GM18519 (cell line): Measurements from ENCODE around the gene WRAP53.

Experiments used
- ATAC-seq: cut with Tn5 transposase; IDR thresholded peaks from one replicate; pipeline ENCODE4 v1.9.1; 2021; ENCODE audit warnings: mild to moderate bottlenecking, moderate library complexity; ENCODE audit not compliant: unreplicated experiment, low FRiP score

WRAP53 gene

DNA sequence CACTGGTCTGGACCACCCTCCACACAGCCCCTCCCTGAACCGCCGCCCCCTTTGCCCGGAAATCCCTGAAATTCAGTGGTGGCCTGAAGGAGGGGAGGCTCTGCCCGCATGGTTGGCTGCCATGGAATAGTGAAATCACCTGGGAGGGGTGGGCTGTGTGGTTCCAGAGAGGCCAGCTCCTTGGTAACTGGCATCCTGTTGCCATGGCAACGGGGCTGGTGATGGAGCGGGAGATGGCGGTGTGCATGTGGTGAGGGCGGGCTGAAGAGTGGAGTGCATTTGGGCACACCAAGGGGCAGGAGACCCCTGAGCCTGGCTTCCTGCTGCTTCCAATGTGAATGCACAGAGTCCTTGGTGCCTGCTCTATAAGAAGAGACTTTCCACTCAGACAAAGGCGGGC lies 19.2 kb downstream of the WRAP53 start:
- ATAC-seq: no peak

DNA sequence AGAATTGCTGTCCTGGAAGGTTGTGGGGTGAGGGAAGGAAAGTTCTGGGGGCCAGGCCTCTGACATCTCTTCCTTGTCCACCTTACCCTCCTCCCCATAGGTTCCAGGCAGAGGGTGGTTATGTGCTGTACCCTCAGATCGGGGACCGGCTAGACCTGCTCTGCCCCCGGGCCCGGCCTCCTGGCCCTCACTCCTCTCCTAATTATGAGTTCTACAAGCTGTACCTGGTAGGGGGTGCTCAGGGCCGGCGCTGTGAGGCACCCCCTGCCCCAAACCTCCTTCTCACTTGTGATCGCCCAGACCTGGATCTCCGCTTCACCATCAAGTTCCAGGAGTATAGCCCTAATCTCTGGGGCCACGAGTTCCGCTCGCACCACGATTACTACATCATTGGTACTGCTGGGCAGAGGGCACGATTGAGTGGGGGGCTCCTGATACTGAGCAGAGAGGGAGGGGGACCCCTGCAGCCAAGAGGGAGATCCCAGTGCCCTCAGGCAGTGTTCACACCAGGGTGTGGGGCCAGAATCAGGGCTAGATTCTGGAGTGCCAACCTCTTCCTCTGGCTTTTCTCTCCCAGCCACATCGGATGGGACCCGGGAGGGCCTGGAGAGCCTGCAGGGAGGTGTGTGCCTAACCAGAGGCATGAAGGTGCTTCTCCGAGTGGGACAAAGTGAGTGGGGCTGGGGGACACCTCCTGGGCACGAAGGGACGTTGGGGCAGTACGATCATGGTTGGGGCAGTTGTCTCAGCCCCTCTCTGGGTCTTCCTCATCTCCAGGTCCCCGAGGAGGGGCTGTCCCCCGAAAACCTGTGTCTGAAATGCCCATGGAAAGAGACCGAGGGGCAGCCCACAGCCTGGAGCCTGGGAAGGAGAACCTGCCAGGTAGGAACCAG lies 19.8 kb downstream of the WRAP53 start:
- no peak for ATAC-seq

DNA sequence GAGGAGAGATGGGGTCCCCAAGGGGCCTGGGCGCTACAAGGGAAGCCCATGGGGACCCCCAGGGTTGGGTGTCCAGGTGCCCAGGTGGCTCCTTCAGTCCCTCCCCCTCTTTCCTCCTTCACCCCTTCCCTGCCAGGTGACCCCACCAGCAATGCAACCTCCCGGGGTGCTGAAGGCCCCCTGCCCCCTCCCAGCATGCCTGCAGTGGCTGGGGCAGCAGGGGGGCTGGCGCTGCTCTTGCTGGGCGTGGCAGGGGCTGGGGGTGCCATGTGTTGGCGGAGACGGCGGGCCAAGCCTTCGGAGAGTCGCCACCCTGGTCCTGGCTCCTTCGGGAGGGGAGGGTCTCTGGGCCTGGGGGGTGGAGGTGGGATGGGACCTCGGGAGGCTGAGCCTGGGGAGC lies 20.8 kb downstream of the WRAP53 start:
- no peak for ATAC-seq

DNA sequence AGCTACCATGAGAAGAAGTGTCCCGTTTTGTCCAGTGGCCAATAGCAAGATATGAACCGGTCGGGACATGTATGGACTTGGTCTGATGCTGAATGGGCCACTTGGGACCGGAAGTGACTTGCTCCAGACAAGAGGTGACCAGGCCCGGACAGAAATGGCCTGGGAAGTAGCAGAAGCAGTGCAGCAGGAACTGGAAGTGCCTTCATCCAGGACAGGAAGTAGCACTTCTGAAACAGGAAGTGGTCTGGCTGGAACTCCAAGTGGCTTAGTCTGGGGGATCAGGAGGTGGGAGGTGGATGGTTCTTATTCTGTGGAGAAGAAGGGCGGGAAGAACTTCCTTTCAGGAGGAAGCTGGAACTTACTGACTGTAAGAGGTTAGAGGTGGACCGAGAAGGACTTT lies 22.0 kb downstream of the WRAP53 start:
- no peak for ATAC-seq

DNA sequence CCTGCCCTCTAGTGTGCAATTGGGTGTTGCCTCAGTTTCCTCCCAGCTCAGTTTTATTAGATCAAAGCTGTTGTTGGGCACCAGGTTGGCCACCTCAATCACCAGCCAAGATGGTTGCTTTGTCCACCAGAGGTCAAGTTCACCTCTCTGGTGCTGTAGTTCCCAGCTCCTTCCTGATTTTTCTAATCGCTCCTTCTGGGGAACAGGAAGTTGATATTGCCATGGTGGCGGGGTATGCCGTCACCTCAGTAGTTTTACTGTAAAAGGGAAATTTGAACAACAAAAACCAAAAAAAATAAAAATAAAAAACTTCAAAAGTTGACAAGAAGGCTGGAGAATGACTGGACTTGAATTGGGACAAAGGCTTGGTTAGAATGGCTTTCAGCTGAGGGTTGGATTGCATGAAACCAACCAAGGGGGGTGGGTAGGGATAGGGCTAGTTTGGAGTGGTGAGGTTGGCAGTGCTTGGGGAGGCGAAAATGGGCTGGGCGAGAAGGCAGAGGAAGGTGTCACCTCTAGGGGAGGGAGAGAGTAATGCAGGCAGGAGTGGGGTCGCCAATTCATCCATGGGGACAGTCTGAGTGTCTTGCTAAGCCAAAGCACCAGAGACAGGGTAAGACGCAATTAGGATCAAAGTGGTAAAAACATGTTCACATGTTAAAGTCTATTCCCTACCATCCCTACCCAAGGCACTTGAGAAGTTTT lies 22.9 kb downstream of the WRAP53 start:
- ATAC-seq: no peak

DNA sequence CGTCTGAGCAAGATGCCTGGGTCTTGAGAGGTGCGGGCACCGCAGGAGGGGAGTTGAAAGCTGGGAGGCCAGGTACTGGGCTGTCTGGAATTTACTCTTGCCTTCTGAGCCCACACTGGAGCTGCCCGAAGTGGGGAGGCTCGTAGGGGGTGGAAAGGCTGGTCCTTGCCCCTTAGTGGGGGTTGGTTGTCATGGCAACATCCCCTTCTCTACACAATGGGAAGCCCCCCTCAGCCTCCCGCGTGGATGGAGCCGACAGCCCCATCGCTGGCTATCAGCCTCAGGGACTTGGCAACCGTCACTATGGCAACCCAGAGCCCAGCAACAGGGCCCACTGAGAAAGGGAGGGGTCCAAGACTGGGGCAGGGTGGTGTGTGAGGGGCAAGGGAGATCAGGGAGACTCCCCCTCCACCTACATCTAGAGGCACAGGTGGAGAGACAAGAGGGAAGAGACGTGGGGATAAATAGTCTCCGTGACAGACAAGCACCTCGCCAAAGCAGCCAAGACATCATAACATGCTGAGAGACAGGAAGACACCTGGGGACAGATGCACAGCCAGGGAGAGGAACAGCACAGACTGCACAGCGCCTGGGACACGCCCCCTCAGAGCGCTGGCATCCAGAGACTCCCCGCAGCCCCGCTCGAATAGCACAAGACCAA lies 24.0 kb downstream of the WRAP53 start:
- ATAC-seq: no peak

DNA sequence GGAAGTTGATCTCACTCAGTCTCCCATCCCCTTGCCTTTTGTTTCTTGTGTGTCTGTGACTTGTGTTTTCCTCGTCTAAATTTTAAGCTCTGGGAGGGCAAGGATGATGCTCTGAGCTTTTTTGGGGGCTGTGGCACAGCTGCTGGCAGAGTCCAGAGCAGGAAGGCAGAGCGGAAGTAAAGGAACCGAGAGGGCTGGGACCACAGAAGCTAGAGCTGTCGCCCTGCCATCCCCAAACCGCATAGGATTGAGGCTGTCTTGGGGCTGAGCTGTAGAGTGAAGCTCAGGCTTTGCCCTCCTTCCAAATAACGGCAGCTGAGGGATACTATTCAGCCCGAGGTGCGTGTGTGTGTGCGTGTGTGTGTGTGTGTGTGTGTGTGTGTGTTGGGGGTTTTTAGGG lies 25.5 kb downstream of the WRAP53 start:
- ATAC-seq: no peak

DNA sequence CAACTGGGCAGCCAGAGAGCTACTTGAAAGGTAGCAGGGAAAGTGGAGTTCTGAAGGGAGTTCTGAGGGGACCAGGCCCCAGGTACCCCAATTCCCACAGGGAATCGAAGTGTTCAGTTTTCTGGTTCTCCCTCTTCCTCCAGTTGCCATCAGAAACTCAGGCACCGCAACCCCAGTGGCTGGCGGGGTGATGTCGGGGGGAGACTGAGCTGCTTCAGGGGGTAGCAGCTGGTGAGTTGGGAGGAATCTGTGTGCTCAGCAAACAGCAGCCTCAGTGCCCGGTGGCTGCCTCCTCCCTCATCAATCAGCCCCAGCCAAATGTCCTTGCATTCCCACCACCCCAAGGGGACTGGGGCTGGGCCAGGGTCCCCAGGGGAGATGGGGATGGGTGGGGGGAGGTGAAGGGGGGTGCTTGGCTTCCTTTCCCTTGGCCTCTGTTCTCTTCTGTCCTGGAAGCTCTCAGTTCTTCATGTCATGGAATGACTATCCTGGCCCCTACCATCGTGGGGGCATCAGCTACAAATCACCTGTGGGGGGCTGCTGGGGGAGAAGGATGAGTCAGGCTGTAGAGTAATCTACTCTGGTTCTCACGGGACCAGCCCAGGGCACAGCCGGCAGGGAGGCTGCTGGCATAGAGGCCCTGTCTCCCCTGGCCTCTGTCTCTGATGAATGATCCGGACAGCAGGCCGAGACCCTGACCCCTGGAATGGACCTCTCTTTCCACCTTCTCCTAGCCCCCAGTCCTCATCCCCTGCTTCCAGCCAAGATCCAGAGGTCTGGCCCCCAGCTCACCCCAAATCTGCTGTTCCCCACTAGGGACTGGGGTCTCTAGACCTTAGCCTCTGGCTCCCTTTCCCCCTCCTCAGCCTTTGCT lies 26.7 kb downstream of the WRAP53 start:
- no peak for ATAC-seq

DNA sequence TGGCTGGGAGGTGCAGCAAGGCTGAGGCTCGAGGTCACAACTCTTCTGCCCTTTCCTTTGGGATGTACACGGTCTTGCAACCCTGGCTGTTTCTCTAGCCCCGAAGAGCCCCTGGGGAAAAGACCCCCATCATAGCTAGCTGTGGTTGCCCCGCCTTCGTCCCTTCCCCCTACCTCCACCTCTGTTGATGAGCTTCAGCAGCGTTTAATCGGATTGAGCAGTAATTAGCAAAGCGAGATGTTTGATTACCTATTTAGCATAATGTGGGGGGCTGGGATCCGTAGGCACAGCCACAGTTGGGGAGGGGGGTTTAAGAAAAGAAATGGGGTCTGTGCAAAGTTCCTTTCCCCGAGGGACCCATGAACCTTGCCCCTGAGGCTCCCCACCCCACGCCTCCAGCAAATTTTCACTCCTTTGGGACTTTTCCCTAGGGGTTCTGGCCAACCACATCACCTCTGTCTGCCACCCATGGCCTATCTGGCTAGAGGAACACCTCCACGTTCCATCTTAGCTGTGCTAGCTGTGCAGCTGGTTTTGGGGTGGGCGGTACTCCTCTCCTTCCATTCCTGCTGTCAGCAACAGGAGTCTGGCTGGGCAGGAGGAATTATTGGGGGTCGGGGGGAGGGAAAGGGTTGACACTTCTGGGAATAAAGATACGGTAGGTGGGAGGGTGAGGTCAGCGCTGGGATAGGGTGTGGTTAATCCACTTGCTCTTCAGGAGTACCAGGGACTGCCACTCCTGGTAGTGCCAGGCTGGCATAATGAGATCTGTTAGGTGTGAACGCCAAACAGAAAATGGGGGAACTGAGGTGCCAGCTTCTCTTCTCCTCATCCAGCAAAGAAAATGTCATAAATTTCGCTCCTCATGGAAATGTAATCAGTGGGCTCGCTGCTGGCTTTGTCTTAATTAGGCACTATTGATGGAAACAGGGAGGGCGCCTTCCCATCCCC lies 27.9 kb downstream of the WRAP53 start:
- no peak for ATAC-seq

DNA sequence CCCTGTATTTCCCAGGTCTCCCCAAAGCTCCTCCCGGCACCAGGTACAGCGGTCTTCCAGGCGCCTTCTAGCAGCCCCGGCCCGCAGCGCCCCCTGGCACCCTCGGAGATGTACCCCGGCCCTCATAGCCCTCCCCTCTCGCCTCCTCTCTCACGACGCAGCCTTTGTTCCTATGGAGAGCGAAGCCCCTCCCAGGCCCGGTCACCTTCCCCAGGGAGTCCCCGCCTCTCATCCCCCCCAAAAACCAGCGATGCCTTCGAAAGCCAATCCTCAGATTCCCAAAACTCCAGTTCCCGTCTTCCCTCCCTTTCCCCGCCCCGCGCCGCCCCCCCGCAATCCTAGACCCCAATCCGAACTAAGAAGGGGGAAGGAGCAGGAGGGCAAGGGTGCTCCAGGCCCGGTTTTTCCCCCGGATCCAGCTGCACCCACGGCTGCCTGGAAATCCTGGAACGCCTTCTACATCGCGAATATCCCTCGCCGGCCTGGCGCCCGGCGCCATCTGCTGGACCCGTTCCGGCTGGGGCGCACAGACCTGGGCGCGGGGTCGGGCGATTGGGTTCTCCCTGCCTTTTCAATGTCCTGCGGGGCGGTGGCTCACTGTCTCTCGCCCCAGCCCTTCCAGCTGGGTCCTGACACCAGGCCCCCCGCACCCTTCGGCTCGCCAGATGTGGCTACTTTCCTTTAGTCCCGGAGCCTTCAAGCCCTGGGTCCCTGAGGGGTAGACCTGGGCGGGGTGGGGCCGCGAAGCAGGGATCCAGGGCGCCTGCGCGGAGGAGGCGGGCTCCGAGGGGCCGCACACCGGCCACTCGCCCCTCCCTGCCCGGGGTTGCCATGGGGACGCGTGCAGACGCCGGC lies 28.9 kb downstream of the WRAP53 start, which contains the start of gene DNAH2:
Gene DNAH2, plus strand, starts transcription at position 844 of the 855 bp plus-strand sequence. CDS start 1,991 bp downstream, outside the sequence.
- no peak for ATAC-seq

DNA sequence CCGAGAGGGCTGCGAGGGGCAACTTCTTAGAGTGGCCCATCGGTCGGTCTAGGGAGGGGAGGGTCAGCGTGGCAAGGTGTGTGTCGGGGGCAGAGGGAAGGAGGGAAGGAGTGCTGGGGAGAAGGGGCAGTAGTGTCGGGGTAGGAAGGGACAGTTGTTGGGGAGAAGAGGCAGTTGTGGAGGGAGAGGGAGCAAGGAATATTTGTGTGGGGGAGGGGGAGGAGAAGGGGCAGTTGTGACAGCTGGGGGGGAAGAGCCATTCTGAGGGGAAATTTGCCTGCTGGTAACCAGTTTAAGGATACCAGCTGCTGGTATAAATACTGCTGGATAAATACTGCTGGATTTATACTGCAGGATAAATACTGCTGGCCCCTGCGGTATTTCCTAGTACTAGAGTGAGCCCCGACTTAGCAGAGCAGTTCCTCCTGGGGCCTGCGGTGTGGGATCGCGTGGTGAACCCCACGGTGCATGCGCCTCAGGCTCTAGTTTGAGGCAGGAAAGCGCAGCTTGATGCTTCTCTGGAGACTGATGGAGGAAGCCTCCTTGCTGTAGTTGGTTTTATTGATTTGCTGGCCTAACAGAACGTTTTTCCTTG lies 29.6 kb downstream of the WRAP53 start:
- no peak for ATAC-seq

DNA sequence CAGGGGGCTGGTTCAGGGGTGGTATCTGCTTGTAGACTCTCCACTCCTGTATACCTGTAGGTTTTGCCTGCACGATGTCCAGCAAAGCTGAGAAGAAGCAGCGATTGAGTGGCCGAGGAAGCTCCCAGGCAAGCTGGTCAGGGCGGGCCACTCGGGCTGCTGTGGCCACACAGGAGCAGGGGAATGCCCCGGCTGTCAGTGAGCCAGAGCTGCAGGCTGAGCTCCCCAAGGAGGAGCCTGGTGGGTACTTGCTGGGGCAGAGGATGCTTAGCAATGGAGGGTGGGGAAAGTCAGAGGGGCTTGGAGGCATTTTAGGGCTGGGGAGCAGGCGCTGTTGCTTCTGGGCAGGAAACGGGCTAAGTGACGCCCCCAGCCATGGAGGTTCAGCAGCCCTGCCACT lies 31.4 kb downstream of the WRAP53 start:
- no peak for ATAC-seq

DNA sequence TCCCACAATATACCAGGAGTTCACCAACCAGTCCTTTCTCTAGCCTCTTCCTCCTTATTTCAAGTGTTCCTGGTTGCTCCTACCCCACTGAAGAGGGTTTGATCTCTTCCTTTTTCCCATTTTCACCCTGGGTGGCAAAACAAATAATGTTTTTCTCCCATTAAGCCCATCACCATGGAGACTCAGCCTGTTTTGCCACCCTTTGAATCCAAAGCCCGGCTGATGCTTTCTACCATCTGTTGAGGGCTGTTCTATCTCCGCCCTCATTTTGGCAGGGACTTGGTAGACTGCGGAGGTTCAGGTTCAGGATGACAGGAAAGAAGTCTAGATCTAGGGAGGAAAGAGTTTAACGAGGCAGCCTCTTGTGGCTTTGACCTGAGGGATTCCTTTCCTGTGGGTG lies 31.8 kb downstream of the WRAP53 start:
- no peak for ATAC-seq

DNA sequence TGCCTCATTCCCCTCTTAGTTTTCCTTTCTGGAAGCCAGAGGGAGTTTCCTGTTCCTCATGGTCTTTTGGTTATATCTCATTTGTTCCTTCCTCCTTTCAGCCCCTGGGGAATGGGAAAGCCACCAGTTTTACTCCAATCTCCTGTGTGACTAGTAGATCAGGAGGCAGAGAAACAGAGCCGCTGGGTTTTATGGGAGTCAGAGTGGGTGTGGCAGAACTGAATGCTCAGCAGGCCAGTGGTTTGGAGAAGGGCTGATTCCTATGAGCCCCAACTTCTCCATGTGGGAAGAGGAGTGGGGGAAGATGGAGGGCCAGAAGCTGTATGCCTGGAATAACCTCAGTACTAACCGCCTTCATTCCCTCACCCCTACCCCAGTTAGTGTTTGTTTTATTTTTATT lies 33.3 kb downstream of the WRAP53 start:
- no peak for ATAC-seq

DNA sequence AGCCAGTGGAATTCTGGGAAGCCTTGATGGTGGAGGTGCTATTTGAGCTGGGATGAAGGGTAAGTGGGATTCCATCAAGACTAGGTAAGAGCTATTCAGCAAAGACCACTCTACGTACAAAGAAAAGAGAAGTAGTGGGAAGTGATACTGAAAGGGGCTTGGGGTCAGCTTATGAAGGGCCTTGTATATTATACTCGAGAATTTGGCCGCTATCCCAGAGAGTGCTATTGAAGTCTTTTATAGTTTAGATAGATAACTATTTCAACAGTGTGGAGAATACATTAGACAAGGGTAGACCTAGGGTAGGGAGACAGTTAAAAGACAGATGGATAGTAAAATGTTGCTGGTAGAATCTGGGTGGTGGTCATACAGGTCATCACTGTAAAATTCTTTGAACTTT lies 39.6 kb downstream of the WRAP53 start:
- no peak for ATAC-seq

DNA sequence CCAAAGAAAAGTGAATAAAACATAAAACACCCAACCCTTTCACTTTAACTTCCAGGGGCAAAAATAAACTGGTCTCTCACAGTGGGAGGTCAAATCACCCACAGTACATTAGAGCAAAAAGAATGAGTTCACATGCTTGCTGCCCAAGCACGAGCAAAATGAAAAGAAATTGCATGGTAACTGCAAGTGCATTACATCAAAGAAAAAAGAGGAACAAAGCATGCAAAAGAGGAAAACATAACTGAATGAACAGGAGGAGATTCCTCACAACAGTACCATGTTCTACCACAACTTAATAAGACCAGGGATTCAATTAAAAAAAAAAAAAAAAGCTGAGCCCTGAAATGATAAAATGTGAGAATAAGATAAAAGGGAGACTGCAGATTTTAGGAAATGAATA lies 41.5 kb downstream of the WRAP53 start:
- no peak for ATAC-seq

DNA sequence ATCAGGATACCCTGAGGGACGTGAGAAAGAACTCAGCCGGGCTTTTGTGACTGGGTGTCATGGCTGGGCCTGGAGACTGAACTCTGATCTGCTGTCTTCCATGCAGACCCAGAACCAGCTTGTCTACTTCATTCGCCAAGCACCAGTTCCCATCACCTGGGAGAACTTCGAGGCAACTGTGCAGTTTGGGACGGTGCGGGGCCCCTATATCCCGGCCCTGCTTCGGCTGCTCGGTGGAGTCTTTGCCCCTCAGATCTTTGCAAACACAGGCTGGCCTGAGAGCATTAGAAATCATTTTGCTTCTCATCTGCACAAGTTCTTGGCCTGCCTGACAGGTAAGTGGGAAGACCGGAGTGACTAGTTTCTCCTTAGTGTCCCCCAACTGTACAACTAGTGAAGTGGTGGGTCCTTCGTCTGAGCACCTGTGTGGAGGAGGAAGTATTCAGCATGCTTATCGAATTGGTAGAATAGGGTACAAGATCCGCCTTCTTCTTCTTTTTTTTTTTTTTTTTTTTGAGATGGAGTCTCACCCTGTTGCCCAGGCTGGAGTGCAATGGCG lies 44.8 kb downstream of the WRAP53 start:
- no peak for ATAC-seq

DNA sequence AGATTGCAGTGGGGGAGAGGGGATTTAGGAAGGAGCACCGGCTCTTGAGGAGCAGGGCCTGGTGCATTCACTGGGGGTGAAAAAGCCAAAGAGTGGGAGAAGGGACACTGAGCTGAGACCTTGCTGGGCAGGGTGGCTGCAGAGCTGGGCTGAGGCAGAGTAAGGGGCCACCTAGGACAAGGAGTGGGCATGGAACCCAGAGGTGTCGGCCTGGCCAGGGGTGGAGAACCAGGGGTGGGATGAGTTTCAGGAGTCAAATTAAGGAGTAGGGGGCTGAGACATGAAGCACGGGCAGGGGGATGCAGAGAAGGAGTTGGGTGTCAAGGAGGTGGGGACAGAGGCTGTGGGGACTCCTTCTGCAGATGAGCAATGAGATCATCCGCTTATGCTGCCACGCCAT lies 49.3 kb downstream of the WRAP53 start:
- ATAC-seq: no peak
